ENCODE measurements around the gene NOTCH2. TPM values are rescaled to one million over a fixed set of nuclear protein-coding genes. Genes with fewer than 3 reads are reported as not detected.
"Not testable (repeated sequence)": the region's sequence is repeated elsewhere in the genome, so short reads cannot be mapped to it uniquely, and the experiment has no call there.

Gene NOTCH2
- polyA plus RNA-seq, 1 donor (not counting 4 experiments of a cell fraction or from before 2014, with no cell fraction given), result 22.5 TPM

- dilution Hi-C loops (cut with MboI; ENCODE audit: extremely low pct_ligation_motif_present, low sequenced_read_pairs); H4K20me1 ChIP-seq (ENCODE audit: control insufficient read depth, extremely low read depth, insufficient read depth, low read length); H3K36me3 ChIP-seq (ENCODE audit: control insufficient read depth in 2 of 2, extremely low read depth in 1 of 2, insufficient read depth in 2 of 2, low read length in 2 of 2); H3K9me1 ChIP-seq (ENCODE audit: control insufficient read depth, extremely low read depth, insufficient read depth, low read length); H3K4me3 ChIP-seq (ENCODE audit: control insufficient read depth in 2 of 3, extremely low read depth in 1 of 3, insufficient read depth in 2 of 3, low read depth in 1 of 3, low read length in 3 of 3); H3K4me1 ChIP-seq (ENCODE audit: control insufficient read depth, extremely low read depth, insufficient read depth, low read length); H3K27ac ChIP-seq (ENCODE audit: control insufficient read depth, insufficient read depth, low read length); H3K9me3 ChIP-seq (ENCODE audit: control insufficient read depth, low read depth, low read length); H3K4me2 ChIP-seq (ENCODE audit: control insufficient read depth, extremely low read depth, insufficient read depth, low read depth, low read length); H3K27me3 ChIP-seq (ENCODE audit: control insufficient read depth, extremely low read depth, insufficient read depth, low read length); H3K9ac ChIP-seq (ENCODE audit: control insufficient read depth, extremely low read depth, insufficient read depth, low read length); DNase-seq (ENCODE audit: low read depth, low spot score); H3K79me2 ChIP-seq (ENCODE audit: control insufficient read depth, insufficient read depth, low read length); FAIRE-seq; H2AFZ ChIP-seq (ENCODE audit: control insufficient read depth, low read length): not testable (repeated sequence)
Measured at GRCh38 chr1:120105288-120105687, 35.8 kb upstream of the NOTCH2 start.

GRCh38 chr1:120103768-120104167 is 34.3 kb upstream of the NOTCH2 start:
- H2AFZ ChIP-seq (ENCODE audit: control insufficient read depth, low read length); dilution Hi-C loops (cut with MboI; ENCODE audit: extremely low pct_ligation_motif_present, low sequenced_read_pairs); H3K4me1 ChIP-seq (ENCODE audit: control insufficient read depth, extremely low read depth, insufficient read depth, low read length): not testable (repeated sequence)

GRCh38 chr1:120101593-120101992 is 32.1 kb upstream of the NOTCH2 start:
- H3K9me1 ChIP-seq (ENCODE audit: control insufficient read depth, extremely low read depth, insufficient read depth, low read length); FAIRE-seq; DNase-seq (ENCODE audit: low read depth, low spot score); H3K4me2 ChIP-seq (ENCODE audit: control insufficient read depth, extremely low read depth, insufficient read depth, low read depth, low read length); H3K9me3 ChIP-seq (ENCODE audit: control insufficient read depth, low read depth, low read length); H3K79me2 ChIP-seq (ENCODE audit: control insufficient read depth, insufficient read depth, low read length); H3K27ac ChIP-seq (ENCODE audit: control insufficient read depth, insufficient read depth, low read length); H4K20me1 ChIP-seq (ENCODE audit: control insufficient read depth, extremely low read depth, insufficient read depth, low read length); H3K4me3 ChIP-seq (ENCODE audit: control insufficient read depth in 2 of 3, extremely low read depth in 1 of 3, insufficient read depth in 2 of 3, low read depth in 1 of 3, low read length in 3 of 3); H2AFZ ChIP-seq (ENCODE audit: control insufficient read depth, low read length); H3K4me1 ChIP-seq (ENCODE audit: control insufficient read depth, extremely low read depth, insufficient read depth, low read length); H3K36me3 ChIP-seq (ENCODE audit: control insufficient read depth in 2 of 2, extremely low read depth in 1 of 2, insufficient read depth in 2 of 2, low read length in 2 of 2); H3K27me3 ChIP-seq (ENCODE audit: control insufficient read depth, extremely low read depth, insufficient read depth, low read length); H3K9ac ChIP-seq (ENCODE audit: control insufficient read depth, extremely low read depth, insufficient read depth, low read length); dilution Hi-C loops (cut with MboI; ENCODE audit: extremely low pct_ligation_motif_present, low sequenced_read_pairs): not testable (repeated sequence)

More at GRCh38 chr1:120103768-120104167, 34.3 kb upstream of the NOTCH2 start:
- not testable (repeated sequence) for H3K79me2 ChIP-seq (ENCODE audit: control insufficient read depth, insufficient read depth, low read length); H3K9ac ChIP-seq (ENCODE audit: control insufficient read depth, extremely low read depth, insufficient read depth, low read length); H3K27ac ChIP-seq (ENCODE audit: control insufficient read depth, insufficient read depth, low read length); H3K27me3 ChIP-seq (ENCODE audit: control insufficient read depth, extremely low read depth, insufficient read depth, low read length); H3K4me2 ChIP-seq (ENCODE audit: control insufficient read depth, extremely low read depth, insufficient read depth, low read depth, low read length); H4K20me1 ChIP-seq (ENCODE audit: control insufficient read depth, extremely low read depth, insufficient read depth, low read length); H3K9me3 ChIP-seq (ENCODE audit: control insufficient read depth, low read depth, low read length); H3K4me3 ChIP-seq (ENCODE audit: control insufficient read depth in 2 of 3, extremely low read depth in 1 of 3, insufficient read depth in 2 of 3, low read depth in 1 of 3, low read length in 3 of 3); H3K36me3 ChIP-seq (ENCODE audit: control insufficient read depth in 2 of 2, extremely low read depth in 1 of 2, insufficient read depth in 2 of 2, low read length in 2 of 2); DNase-seq (ENCODE audit: low read depth, low spot score); H3K9me1 ChIP-seq (ENCODE audit: control insufficient read depth, extremely low read depth, insufficient read depth, low read length)
- FAIRE-seq, result peak; percentile 95

- FAIRE-seq; DNase-seq (ENCODE audit: low read depth, low spot score); H3K27ac ChIP-seq (ENCODE audit: control insufficient read depth, insufficient read depth, low read length); H3K9ac ChIP-seq (ENCODE audit: control insufficient read depth, extremely low read depth, insufficient read depth, low read length); H3K4me3 ChIP-seq (ENCODE audit: control insufficient read depth in 2 of 3, extremely low read depth in 1 of 3, insufficient read depth in 2 of 3, low read depth in 1 of 3, low read length in 3 of 3); H4K20me1 ChIP-seq (ENCODE audit: control insufficient read depth, extremely low read depth, insufficient read depth, low read length); H3K27me3 ChIP-seq (ENCODE audit: control insufficient read depth, extremely low read depth, insufficient read depth, low read length); H3K36me3 ChIP-seq (ENCODE audit: control insufficient read depth in 2 of 2, extremely low read depth in 1 of 2, insufficient read depth in 2 of 2, low read length in 2 of 2); H3K4me1 ChIP-seq (ENCODE audit: control insufficient read depth, extremely low read depth, insufficient read depth, low read length); H3K79me2 ChIP-seq (ENCODE audit: control insufficient read depth, insufficient read depth, low read length); H3K9me3 ChIP-seq (ENCODE audit: control insufficient read depth, low read depth, low read length); H2AFZ ChIP-seq (ENCODE audit: control insufficient read depth, low read length); dilution Hi-C loops (cut with MboI; ENCODE audit: extremely low pct_ligation_motif_present, low sequenced_read_pairs); H3K4me2 ChIP-seq (ENCODE audit: control insufficient read depth, extremely low read depth, insufficient read depth, low read depth, low read length); H3K9me1 ChIP-seq (ENCODE audit: control insufficient read depth, extremely low read depth, insufficient read depth, low read length): not testable (repeated sequence)
Measured at GRCh38 chr1:120100590-120100989, 31.1 kb upstream of the NOTCH2 start.

- H3K79me2 ChIP-seq (ENCODE audit: control insufficient read depth, insufficient read depth, low read length); DNase-seq (ENCODE audit: low read depth, low spot score); H3K4me1 ChIP-seq (ENCODE audit: control insufficient read depth, extremely low read depth, insufficient read depth, low read length); H3K4me3 ChIP-seq (ENCODE audit: control insufficient read depth in 2 of 3, extremely low read depth in 1 of 3, insufficient read depth in 2 of 3, low read depth in 1 of 3, low read length in 3 of 3); H3K9me1 ChIP-seq (ENCODE audit: control insufficient read depth, extremely low read depth, insufficient read depth, low read length); H3K4me2 ChIP-seq (ENCODE audit: control insufficient read depth, extremely low read depth, insufficient read depth, low read depth, low read length); dilution Hi-C loops (cut with MboI; ENCODE audit: extremely low pct_ligation_motif_present, low sequenced_read_pairs); H2AFZ ChIP-seq (ENCODE audit: control insufficient read depth, low read length); H4K20me1 ChIP-seq (ENCODE audit: control insufficient read depth, extremely low read depth, insufficient read depth, low read length); H3K27ac ChIP-seq (ENCODE audit: control insufficient read depth, insufficient read depth, low read length); H3K9ac ChIP-seq (ENCODE audit: control insufficient read depth, extremely low read depth, insufficient read depth, low read length); H3K27me3 ChIP-seq (ENCODE audit: control insufficient read depth, extremely low read depth, insufficient read depth, low read length); H3K36me3 ChIP-seq (ENCODE audit: control insufficient read depth in 2 of 2, extremely low read depth in 1 of 2, insufficient read depth in 2 of 2, low read length in 2 of 2); H3K9me3 ChIP-seq (ENCODE audit: control insufficient read depth, low read depth, low read length): not testable (repeated sequence)
- peak; percentile 5 for FAIRE-seq
Measured at GRCh38 chr1:120098986-120099759, 29.7 kb upstream of the NOTCH2 start.
